Transverse colon (tissue), 4 donors: ENCODE results near the gene CR1L. TPM values are rescaled to one million over a fixed set of nuclear protein-coding genes. Genes with fewer than 3 reads are reported as not detected.

Experiments
- DNase-seq: peaks from one replicate; pipeline ENCODE4 v3.0.0-alpha.2; 2019
- H3K27ac ChIP-seq, 4 donors: fragments of 200-600 bp; sonication (generic); 2 replicates each; pipeline ENCODE4 v1.5.1; 2016 to 2018; ENCODE audit warnings: inconsistent platforms in 4 of 4
- H3K27me3 ChIP-seq: fragments of 200-600 bp; sonication (generic); 2 replicates; pipeline ENCODE4 v1.5.1; 2017; ENCODE audit warnings: inconsistent platforms
- H3K36me3 ChIP-seq, 4 donors: fragments of 200-600 bp; sonication (generic); 2 replicates each; pipeline ENCODE4 v1.5.1; 2017 to 2019; ENCODE audit warnings: inconsistent platforms in 4 of 4
- H3K4me1 ChIP-seq, 4 donors: fragments of 200-600 bp; sonication (generic); 2 replicates each; pipeline ENCODE4 v1.5.1; 2017 to 2020; ENCODE audit warnings: inconsistent platforms in 4 of 4
- H3K4me3 ChIP-seq, 4 donors: fragments of 200-600 bp; sonication (generic); 1 replicate in 1 of 4; 2 replicates in 3 of 4; pipeline versions ENCODE4 v1.5.1 to v1.6.1; 2017 to 2019; ENCODE audit warnings: inconsistent platforms in 4 of 4
- H3K9me3 ChIP-seq, 2 donors: fragments of 200-600 bp; sonication (generic); 2 replicates each; pipeline ENCODE4 v1.5.1; 2017 to 2019; ENCODE audit warnings: inconsistent platforms in 2 of 2
- EP300 ChIP-seq: sonication (generic); formaldehyde crosslinking; IDR thresholded peaks from one replicate; pipeline ENCODE4 v1.6.1; 2017; ENCODE audit warnings: antibody characterized with exemption, low read depth
- POLR2A ChIP-seq: fragments of 450-650 bp; IDR thresholded peaks from one replicate; pipeline ENCODE4 v1.6.1; 2016; ENCODE audit warnings: antibody characterized with exemption, mild to moderate bottlenecking, moderate library complexity
- POLR2AphosphoS5 ChIP-seq, 3 donors: sonication (generic); formaldehyde crosslinking; IDR thresholded peaks; one replicate each; pipeline ENCODE4 v1.6.1; 2016; ENCODE audit warnings: antibody characterized with exemption in 3 of 3
- WGBS, 2 donors: methylation state at CpG; one replicate each; pipeline ENCODE4 v1.1.5; 2018; ENCODE audit warnings: low coverage in 1 of 2; 5-methylcytosine and 5-hydroxymethylcytosine counted together
- in situ Hi-C, 4 donors: fragments of 200-750 bp; cut with MboI; loops; one replicate each; pipeline versions ENCODE4 v1.15.0 to v1.15.1; 2017; ENCODE audit warnings: low sequenced_read_pairs in 3 of 4, low pct_ligation_motif_present in 1 of 4, low pct_unique_long_range_greater_than_20kb in 1 of 4
- intact Hi-C: fragments of 100-400 bp; cut with DNase I; formaldehyde crosslinking; loops from one replicate; pipeline ENCODE4 v1.15.1; 2023; ENCODE audit warnings: low total_unique reads
- total RNA-seq, 4 donors: library from RNA; depleted of rRNA; stranded (reverse); fragments of >200 nt; gene quantifications; one replicate each; pipeline ENCODE4 v1.1.0, GENCODE V29; 2016
- TF ChIP-seq, protein P1 (sequence below), 5 experiments: fragments of 200-600 bp in 3 of 5; fragments of 450-650 bp in 2 of 5; sonication (generic) in 3 of 5; IDR thresholded peaks; 1 replicate in 2 of 5; 2 replicates in 3 of 5; pipeline ENCODE4 v1.5.1; 2016 to 2017; ENCODE audit warnings: antibody characterized with exemption in 5 of 5, inconsistent platforms in 3 of 5, mild to moderate bottlenecking in 2 of 5, moderate library complexity in 1 of 5

CR1L gene
- total RNA-seq, 4 donors from 2014 or later: not detected

DNA sequence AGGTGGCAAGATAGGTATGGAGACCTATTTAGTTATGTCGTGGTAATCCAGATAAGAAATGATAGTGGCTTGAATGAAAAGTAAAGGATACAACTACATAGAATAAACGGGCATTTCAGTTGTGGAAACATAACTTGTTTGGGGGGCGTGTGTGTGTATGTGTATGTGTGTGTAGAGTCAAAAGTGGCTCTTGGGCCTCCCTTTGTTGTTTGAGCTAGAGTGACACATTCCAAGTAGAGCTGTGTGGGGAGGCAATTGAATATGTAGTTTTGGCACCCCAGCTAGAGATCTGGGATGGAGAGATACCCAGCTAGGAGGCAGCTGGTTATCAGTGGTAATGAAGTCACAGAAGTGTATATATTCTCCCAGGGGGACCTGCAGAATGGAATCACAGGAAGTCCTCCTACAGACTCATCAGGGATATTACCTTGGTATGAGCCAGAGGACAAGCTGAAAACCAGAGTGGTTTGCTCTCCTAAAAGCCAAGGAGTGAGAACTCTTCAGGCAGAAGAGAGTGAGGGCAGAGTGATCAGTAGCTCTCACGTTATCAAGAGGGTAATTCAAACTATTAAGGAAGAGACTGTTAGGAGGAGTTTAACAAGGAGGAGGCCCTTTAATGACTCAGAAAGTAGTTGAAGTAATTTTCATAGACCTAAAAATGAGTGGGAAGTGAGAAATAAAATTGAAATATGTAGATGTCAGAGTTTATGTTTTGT is 5.1 kb downstream of the CR1L start:
- H3K27ac ChIP-seq: no peak overlapping the region
- DNase-seq: no peak
- H3K9me3 ChIP-seq: no peaks in the 10 kb centered on the region
- intact Hi-C loops (no loop called here), in situ Hi-C loops (no loop called here)
- H3K4me3 ChIP-seq: no peak overlapping the region
- H3K27me3 ChIP-seq: no peaks in the 10 kb centered on the region
- WGBS, 2 donors: 75 to 76% methylated on average over 4 of the region's 4 CpGs
- TF ChIP-seq EP300 (no peak), POLR2A (no peak), POLR2AphosphoS5 (IDR thresholded peaks at IDR 0.05) (no peak)
- TF ChIP-seq, protein P1, sequence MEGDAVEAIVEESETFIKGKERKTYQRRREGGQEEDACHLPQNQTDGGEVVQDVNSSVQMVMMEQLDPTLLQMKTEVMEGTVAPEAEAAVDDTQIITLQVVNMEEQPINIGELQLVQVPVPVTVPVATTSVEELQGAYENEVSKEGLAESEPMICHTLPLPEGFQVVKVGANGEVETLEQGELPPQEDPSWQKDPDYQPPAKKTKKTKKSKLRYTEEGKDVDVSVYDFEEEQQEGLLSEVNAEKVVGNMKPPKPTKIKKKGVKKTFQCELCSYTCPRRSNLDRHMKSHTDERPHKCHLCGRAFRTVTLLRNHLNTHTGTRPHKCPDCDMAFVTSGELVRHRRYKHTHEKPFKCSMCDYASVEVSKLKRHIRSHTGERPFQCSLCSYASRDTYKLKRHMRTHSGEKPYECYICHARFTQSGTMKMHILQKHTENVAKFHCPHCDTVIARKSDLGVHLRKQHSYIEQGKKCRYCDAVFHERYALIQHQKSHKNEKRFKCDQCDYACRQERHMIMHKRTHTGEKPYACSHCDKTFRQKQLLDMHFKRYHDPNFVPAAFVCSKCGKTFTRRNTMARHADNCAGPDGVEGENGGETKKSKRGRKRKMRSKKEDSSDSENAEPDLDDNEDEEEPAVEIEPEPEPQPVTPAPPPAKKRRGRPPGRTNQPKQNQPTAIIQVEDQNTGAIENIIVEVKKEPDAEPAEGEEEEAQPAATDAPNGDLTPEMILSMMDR (IDR thresholded peaks at IDR 0.05): no peak
- no peaks in the 10 kb centered on the region for H3K36me3 ChIP-seq
- peaks cover 0 to 4% (median 1%) of the 10 kb centered on the region in 4 donors for H3K4me1 ChIP-seq

DNA sequence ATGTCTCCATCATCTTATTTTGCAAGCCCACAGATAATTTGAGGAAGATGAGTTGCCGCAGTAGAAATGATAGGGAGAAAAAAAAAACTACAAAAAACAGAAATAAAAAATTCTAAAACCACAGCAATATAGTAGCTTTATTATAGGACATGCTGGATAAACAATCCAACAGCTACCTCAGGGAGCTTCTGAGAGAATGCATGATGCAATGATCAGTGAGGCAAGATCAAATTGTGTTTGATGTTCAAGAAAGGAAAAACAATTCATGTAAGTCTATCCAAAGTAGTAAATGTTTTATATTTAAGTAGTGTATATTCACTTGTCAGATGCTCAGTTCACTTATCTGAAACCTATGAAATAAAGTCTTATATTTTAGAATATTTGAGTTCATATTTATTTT is 6.7 kb downstream of the CR1L start:
- no peaks in the 10 kb centered on the region for H3K4me1 ChIP-seq
- H3K27me3 ChIP-seq: no peaks in the 10 kb centered on the region
- H3K36me3 ChIP-seq: no peaks in the 10 kb centered on the region
- in situ Hi-C loops: no loop called here
- H3K27ac ChIP-seq: no peak overlapping the region
- 90 to 100% methylated on average over 1 of the region's 1 CpG for WGBS, 2 donors
- H3K9me3 ChIP-seq: no peaks in the 10 kb centered on the region
- no peak for DNase-seq
- H3K4me3 ChIP-seq: no peak overlapping the region
- intact Hi-C loops: no loop called here
- TF ChIP-seq POLR2A: no peak
- no peak for TF ChIP-seq POLR2AphosphoS5 (IDR thresholded peaks at IDR 0.05)
- no peak for TF ChIP-seq EP300
- TF ChIP-seq, protein P1 (IDR thresholded peaks at IDR 0.05): no peak

DNA sequence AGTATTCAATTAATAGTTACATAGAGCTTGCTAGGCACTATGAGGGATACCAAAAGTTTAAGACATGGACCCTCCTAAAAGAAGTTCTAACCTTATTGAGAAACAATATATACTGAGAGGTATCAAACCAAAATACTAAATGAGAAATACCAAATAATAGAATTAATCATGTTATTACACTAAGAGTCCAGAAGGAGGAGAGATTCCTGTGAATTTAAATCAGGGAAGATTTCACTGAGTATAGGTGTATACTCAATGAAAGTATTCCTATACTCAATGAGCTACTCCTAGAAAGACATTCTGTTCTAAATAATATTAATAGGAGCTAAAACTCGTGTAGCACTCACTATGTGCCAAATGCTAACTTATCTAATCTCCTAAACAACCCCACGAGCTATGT is 9.4 kb downstream of the CR1L start:
- TF ChIP-seq, protein P1 (IDR thresholded peaks at IDR 0.05): peak in 1 of 5 experiments; percentile 11
- no peak for TF ChIP-seq POLR2AphosphoS5 (IDR thresholded peaks at IDR 0.05)
- Histone ChIP-seq H3K27ac (no peak overlapping the region), H3K36me3 (no peaks in the 10 kb centered on the region), H3K27me3 (no peaks in the 10 kb centered on the region), H3K4me3 (no peak overlapping the region), H3K9me3 (no peaks in the 10 kb centered on the region), H3K4me1 (no peaks in the 10 kb centered on the region)
- WGBS, 2 donors: 68 to 75% methylated on average over 2 of the region's 2 CpGs
- no peak for DNase-seq
- in situ Hi-C loops: no loop called here
- intact Hi-C loops: no loop called here

DNA sequence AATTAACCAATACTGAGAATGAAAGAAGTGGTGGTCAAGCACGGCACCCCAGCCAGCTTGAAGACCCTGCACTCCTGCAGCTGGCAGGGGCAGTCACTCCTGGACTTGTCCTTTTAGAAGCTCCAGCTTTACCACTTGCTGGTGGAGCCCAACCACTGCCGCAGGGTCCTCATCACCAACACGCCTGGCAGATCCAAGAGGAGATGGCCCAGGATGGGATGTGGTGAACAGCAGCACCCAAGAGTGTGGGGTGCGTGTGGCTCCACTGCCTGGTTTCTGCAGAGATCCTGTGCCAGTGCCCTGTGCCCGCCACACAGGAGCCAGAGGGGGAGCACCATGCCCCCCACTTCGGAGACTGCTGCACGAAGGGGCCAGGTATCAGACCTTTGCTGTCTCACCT is 13.5 kb downstream of the CR1L start:
- WGBS, 2 donors: 83 to 88% methylated on average over 1 to 7 of the region's 7 CpGs
- TF ChIP-seq POLR2AphosphoS5 (IDR thresholded peaks at IDR 0.05) (no peak), POLR2A (no peak), EP300 (no peak)
- TF ChIP-seq, protein P1 (IDR thresholded peaks at IDR 0.05): no peak
- intact Hi-C loops: no loop called here
- Histone ChIP-seq H3K9me3 (no peaks in the 10 kb centered on the region), H3K27ac (no peak overlapping the region), H3K4me1 (no peaks in the 10 kb centered on the region), H3K27me3 (no peaks in the 10 kb centered on the region), H3K4me3 (no peak overlapping the region), H3K36me3 (no peaks in the 10 kb centered on the region)
- no peak for DNase-seq
- in situ Hi-C loops: no loop called here
